ENCODE measurements around the gene GJD2. TPM values are rescaled to one million over a fixed set of nuclear protein-coding genes. Genes with fewer than 3 reads are reported as not detected.
A peak's percentile ranks its signal among the peaks of the same experiment; 100 is the strongest.

Gene GJD2
- total RNA-seq, 6 experiments from 2014 or later, result not detected

DNA sequence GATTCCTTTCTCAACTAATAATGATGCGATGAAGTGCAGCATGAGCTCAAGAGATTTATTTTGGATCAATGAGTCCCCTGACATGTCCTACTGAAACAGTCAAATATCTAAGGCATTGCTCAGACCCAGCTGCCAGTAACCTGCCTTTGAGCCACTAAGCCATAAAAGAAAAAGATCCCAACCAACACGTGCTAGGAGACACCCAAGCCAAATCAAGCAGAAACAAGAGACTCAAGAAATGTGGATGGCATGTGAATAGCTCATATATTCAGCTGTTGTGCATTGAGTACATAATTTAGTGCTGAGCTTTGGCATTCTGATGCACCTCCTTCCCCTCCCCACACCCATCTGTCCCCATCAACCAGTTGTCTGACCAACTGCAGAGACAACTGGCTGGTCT is 29.2 kb downstream of the GJD2 start:
- Mint-ChIP-seq H3K4me1 (ENCODE audit: low read depth) (peaks cover 96% of the 10 kb centered on the region), H3K9me3 (no peaks in the 10 kb centered on the region), H3K36me3 (ENCODE audit: low read depth) (0 out of 2 replicates have a peak, but pooled peaks cover 3% of the 10 kb centered on the region), H3K27me3 (ENCODE audit: insufficient read depth) (no peaks in the 10 kb centered on the region), H3K4me3 (peak overlapping the region; percentile 43; the same call in 1 of the 2 replicates), H3K27ac (peak overlapping the region; percentile 56)
- DNase-seq, result peak; percentile 62
- TF ChIP-seq, protein P1, sequence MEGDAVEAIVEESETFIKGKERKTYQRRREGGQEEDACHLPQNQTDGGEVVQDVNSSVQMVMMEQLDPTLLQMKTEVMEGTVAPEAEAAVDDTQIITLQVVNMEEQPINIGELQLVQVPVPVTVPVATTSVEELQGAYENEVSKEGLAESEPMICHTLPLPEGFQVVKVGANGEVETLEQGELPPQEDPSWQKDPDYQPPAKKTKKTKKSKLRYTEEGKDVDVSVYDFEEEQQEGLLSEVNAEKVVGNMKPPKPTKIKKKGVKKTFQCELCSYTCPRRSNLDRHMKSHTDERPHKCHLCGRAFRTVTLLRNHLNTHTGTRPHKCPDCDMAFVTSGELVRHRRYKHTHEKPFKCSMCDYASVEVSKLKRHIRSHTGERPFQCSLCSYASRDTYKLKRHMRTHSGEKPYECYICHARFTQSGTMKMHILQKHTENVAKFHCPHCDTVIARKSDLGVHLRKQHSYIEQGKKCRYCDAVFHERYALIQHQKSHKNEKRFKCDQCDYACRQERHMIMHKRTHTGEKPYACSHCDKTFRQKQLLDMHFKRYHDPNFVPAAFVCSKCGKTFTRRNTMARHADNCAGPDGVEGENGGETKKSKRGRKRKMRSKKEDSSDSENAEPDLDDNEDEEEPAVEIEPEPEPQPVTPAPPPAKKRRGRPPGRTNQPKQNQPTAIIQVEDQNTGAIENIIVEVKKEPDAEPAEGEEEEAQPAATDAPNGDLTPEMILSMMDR (IDR thresholded peaks at IDR 0.05), result no peak

DNA sequence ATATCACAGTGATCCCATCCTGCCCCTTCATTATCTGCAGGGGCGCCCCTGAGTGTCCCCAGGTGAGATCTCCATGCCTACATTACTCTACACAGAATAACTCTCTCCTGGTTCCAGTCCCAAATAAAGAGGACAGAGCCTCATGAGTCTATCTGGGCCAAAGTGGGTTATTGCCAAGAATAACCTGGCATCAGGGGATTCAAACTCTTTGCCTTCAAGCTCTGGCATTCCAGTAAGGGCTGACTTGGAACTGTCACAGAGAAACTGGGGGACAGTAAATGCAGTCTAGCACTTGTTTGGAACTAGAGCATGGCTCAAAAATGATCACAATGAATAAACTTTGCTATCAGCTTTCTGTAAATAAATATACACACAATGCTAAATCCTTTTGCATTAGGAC is 30.3 kb downstream of the GJD2 start:
- Mint-ChIP-seq H3K4me3 (no peak overlapping the region), H3K9me3 (no peaks in the 10 kb centered on the region), H3K27ac (no peak overlapping the region), H3K27me3 (ENCODE audit: insufficient read depth) (no peaks in the 10 kb centered on the region), H3K36me3 (ENCODE audit: low read depth) (0 out of 2 replicates have a peak, but pooled peaks cover 3% of the 10 kb centered on the region), H3K4me1 (ENCODE audit: low read depth) (peaks cover 98% of the 10 kb centered on the region)
- TF ChIP-seq, protein P1 (IDR thresholded peaks at IDR 0.05), result no peak
- DNase-seq, result no peak

DNA sequence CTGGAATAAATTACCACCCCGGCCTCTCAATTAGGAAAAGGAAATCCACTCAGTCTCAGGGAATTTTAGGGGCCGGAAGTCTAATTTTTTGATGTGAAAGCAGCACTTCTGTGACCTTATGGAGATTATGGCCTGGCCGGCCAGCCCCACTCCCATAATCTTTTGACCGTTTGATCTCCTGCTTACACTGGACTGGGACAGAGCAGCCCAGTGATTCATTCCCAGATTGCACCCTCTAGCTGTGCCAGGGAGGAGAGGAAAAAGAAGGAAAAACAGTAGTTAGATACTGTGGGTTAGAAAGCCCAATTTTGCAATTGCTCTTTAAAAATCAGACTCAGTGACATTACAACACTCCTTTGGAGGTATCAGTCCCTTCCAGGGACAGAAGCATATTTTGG is 32.4 kb downstream of the GJD2 start:
- Mint-ChIP-seq H3K27ac (peak overlapping the region; percentile 90), H3K4me1 (ENCODE audit: low read depth) (peaks cover 99% of the 10 kb centered on the region), H3K4me3 (peak overlapping the region; percentile 82), H3K27me3 (ENCODE audit: insufficient read depth) (no peaks in the 10 kb centered on the region), H3K9me3 (no peaks in the 10 kb centered on the region), H3K36me3 (ENCODE audit: low read depth) (no peaks in the 10 kb centered on the region)
- DNase-seq, result peak; percentile 69
- TF ChIP-seq, protein P1 (IDR thresholded peaks at IDR 0.05), result no peak

DNA sequence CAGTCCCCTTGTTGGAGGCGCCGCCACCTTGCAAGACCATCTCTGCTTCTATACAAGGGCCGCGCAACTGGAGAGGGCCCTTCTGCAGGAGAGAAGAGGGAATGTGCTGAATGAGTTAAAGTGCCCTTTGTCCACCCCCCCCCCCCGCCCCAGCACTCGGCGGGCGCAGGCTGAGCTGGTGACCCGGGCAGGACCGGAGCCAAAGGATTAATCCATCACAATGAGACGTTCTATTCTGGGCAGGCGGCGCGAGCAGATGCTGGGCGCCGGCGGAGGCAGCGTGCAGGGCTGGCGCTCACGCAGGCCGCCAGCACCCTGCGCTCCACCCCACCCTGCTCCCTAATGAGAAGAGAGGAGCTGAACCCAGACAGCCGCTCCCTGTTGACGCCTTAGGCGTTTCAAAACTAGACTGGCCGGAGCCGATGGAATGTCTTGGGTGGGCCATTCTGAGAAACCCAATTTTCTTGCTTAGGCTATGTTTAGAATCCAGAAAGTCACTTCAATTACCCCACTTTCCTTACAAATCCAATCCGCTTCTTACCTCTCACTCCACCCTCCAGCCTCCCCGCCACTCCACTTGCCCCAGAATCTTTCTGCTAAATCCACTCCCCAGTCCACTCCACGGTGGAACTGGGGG is 32.9 kb downstream of the GJD2 start:
- DNase-seq, result peak; percentile 94
- H3K4me3 Mint-ChIP-seq, result peak overlapping the region; percentile 82
- TF ChIP-seq, protein P1 (IDR thresholded peaks at IDR 0.05), result no peak
- H3K27ac Mint-ChIP-seq, result peak overlapping the region; percentile 90
- no peaks in the 10 kb centered on the region for H3K9me3 Mint-ChIP-seq
- H3K36me3 Mint-ChIP-seq (ENCODE audit: low read depth), result no peaks in the 10 kb centered on the region
- H3K27me3 Mint-ChIP-seq (ENCODE audit: insufficient read depth), result no peaks in the 10 kb centered on the region
- peaks cover 98% of the 10 kb centered on the region for H3K4me1 Mint-ChIP-seq (ENCODE audit: low read depth)

DNA sequence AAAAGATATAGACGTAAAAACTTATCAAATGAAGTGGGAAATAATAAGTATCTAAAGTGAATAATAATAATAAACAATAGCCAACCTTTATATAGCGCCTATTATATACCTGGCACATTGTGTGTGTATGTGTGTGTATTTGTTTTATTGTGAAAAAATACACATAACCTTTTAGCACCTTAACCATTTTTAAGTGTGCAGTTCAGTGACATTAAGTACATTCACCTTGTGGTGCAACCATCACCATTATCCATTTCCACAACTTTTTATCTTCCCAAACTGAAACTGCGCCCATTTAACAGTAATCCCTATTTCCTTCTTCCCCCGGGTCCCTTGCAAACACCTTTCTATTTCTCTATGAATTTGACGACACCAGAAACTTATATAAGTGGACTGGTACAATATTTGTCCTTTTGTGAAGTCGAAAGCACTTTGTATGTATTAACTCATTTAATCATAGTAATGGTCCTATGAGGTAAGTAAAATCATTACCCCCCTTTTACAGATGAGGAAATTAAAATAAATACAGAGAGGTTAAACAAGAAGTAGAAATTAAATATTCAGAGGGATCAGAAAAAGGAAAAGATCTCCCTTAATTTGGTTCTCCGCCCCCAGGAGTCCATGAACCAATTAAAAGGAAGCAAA is 33.5 kb downstream of the GJD2 start:
- DNase-seq, result no peak
- H3K27me3 Mint-ChIP-seq (ENCODE audit: insufficient read depth), result no peaks in the 10 kb centered on the region
- H3K9me3 Mint-ChIP-seq, result no peaks in the 10 kb centered on the region
- H3K4me1 Mint-ChIP-seq (ENCODE audit: low read depth), result peaks cover 94% of the 10 kb centered on the region
- TF ChIP-seq, protein P1 (IDR thresholded peaks at IDR 0.05), result no peak
- H3K36me3 Mint-ChIP-seq (ENCODE audit: low read depth), result no peaks in the 10 kb centered on the region
- peak overlapping the region; percentile 53 for H3K4me3 Mint-ChIP-seq
- H3K27ac Mint-ChIP-seq, result peak overlapping the region; percentile 50

All from HFFc6 (cell line).